ENCODE data around the gene CD8B. TPM values are rescaled to one million over a fixed set of nuclear protein-coding genes. Genes with fewer than 3 reads are reported as not detected.

CD8B gene
- total and polyA plus RNA-seq, 2 of the 13 experiments (the other 11 are each of a cell fraction or from before 2014, with no cell fraction given), result 0.04 TPM; not detected in 1

DNA sequence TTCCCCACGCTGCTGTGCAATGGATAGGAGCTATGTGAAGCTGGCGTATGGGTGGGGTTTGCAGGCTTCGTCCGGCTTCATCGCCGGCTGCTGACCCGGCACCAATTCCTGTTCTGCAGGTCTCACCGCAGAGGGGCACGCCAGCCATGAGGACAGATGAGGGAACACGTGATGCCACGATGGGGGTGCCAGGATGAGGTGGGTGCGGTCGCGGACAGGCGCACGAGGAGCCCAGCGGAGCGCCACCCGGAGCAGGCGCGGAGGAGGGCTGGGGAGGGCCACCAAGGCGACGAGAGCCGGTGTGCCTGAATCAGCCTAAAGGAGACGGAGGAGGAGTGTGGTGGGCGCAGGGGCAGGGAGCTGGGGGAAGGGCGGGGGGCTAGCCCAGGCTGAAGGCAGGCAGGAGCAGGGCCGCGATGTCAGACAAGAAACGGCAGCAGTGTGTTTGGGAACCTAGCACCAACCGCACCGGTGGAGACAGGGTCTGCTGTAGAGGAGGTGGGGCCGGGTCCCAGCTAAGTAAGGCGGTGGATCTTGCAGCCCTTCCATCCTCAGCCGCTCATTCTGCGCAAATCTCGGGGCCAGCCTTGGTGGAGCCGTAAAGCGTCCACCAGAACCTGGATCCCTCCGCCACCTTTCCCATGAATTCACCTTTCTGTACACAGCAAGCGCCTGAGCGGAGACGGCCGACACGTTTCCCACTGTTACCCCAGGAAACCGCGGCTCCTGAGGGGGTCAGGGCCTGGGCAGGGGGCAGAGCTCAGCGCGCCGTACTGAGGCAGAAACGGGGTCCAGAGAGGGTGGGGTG, 54.0 kb downstream of the CD8B start (continued):
- TF ChIP-seq, protein P1, sequence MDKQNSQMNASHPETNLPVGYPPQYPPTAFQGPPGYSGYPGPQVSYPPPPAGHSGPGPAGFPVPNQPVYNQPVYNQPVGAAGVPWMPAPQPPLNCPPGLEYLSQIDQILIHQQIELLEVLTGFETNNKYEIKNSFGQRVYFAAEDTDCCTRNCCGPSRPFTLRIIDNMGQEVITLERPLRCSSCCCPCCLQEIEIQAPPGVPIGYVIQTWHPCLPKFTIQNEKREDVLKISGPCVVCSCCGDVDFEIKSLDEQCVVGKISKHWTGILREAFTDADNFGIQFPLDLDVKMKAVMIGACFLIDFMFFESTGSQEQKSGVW (CRISPR knock-in tag; IDR thresholded peaks at IDR 0.05; ENCODE audit: borderline replicate concordance), result no peak
- TF ChIP-seq, protein P2, sequence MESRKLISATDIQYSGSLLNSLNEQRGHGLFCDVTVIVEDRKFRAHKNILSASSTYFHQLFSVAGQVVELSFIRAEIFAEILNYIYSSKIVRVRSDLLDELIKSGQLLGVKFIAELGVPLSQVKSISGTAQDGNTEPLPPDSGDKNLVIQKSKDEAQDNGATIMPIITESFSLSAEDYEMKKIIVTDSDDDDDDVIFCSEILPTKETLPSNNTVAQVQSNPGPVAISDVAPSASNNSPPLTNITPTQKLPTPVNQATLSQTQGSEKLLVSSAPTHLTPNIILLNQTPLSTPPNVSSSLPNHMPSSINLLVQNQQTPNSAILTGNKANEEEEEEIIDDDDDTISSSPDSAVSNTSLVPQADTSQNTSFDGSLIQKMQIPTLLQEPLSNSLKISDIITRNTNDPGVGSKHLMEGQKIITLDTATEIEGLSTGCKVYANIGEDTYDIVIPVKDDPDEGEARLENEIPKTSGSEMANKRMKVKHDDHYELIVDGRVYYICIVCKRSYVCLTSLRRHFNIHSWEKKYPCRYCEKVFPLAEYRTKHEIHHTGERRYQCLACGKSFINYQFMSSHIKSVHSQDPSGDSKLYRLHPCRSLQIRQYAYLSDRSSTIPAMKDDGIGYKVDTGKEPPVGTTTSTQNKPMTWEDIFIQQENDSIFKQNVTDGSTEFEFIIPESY (CRISPR knock-in tag; IDR thresholded peaks at IDR 0.05), result no peak; the same call in 1 of the 2 replicates
- TF ChIP-seq NFE2L1 (CRISPR knock-in tag; IDR thresholded peaks at IDR 0.05; ENCODE audit: borderline replicate concordance), result no peak
- TF ChIP-seq ZNF781 (CRISPR knock-in tag; IDR thresholded peaks at IDR 0.05; ENCODE audit: borderline replicate concordance, not compliant biosample characterization), result peak; percentile 53
- TF ChIP-seq, protein P3, sequence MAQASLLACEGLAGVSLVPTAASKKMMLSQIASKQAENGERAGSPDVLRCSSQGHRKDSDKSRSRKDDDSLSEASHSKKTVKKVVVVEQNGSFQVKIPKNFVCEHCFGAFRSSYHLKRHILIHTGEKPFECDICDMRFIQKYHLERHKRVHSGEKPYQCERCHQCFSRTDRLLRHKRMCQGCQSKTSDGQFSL (CRISPR knock-in tag; IDR thresholded peaks at IDR 0.05), result no peak
- TF ChIP-seq, protein P4, sequence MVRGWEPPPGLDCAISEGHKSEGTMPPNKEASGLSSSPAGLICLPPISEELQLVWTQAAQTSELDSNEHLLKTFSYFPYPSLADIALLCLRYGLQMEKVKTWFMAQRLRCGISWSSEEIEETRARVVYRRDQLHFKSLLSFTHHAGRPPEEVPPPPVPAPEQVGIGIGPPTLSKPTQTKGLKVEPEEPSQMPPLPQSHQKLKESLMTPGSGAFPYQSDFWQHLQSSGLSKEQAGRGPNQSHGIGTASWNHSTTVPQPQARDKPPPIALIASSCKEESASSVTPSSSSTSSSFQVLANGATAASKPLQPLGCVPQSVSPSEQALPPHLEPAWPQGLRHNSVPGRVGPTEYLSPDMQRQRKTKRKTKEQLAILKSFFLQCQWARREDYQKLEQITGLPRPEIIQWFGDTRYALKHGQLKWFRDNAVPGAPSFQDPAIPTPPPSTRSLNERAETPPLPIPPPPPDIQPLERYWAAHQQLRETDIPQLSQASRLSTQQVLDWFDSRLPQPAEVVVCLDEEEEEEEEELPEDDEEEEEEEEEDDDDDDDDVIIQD (CRISPR knock-in tag; IDR thresholded peaks at IDR 0.05; ENCODE audit: low read depth), result no peak
- no peak for TF ChIP-seq ZFP41 (CRISPR knock-in tag; IDR thresholded peaks at IDR 0.05; ENCODE audit: borderline replicate concordance)
- no peak for TF ChIP-seq NCOA5 (CRISPR knock-in tag; IDR thresholded peaks at IDR 0.05)
- TF ChIP-seq NPAS2 (CRISPR knock-in tag; IDR thresholded peaks at IDR 0.05; ENCODE audit: borderline replicate concordance), result no peak
- 0 out of 2 replicates have a peak, but pooled peaks have one; percentile 65 for TF ChIP-seq POGZ (CRISPR knock-in tag; IDR thresholded peaks at IDR 0.05)
- TF ChIP-seq ZBTB42 (CRISPR knock-in tag; IDR thresholded peaks at IDR 0.05), result no peak
- TF ChIP-seq ZNF382 (CRISPR knock-in tag; IDR thresholded peaks at IDR 0.05; ENCODE audit: borderline replicate concordance), result no peak
- TF ChIP-seq NONO (IDR thresholded peaks at IDR 0.05), result no peak
- TF ChIP-seq NONO (CRISPR knock-in tag; conservative IDR thresholded peaks at IDR 0.05), result no peak; the same call in 1 of the 2 replicates
- no peak for TF ChIP-seq ZNF670 (CRISPR knock-in tag; IDR thresholded peaks at IDR 0.05; ENCODE audit: borderline replicate concordance)
- TF ChIP-seq ZNF678 (CRISPR knock-in tag; IDR thresholded peaks at IDR 0.05), result peak; percentile 68; the same call in 1 of the 2 replicates
- 0 out of 2 replicates have a peak, but pooled peaks have one; percentile 56 for TF ChIP-seq ZNF841 (CRISPR knock-in tag; IDR thresholded peaks at IDR 0.05; ENCODE audit: borderline replicate concordance)
- TF ChIP-seq ASH2L (IDR thresholded peaks at IDR 0.05; ENCODE audit: insufficient read length, low read depth, low read length), result peak; percentile 7
- peak; percentile 65 for TF ChIP-seq HDAC1 (CRISPR knock-in tag; IDR thresholded peaks at IDR 0.05)
- no peak for TF ChIP-seq KAT8 (CRISPR knock-in tag; IDR thresholded peaks at IDR 0.05)
- TF ChIP-seq PHB2 (IDR thresholded peaks at IDR 0.05; ENCODE audit: partially characterized antibody), result no peak
- TF ChIP-seq NR3C1 (CRISPR knock-in tag; IDR thresholded peaks at IDR 0.05), result no peak
- no peak for TF ChIP-seq CENPX (CRISPR knock-in tag; IDR thresholded peaks at IDR 0.05)
- no peak for TF ChIP-seq ZNF264 (CRISPR knock-in tag; IDR thresholded peaks at IDR 0.05)
- no peak for TF ChIP-seq DR1 (CRISPR knock-in tag; IDR thresholded peaks at IDR 0.05)
